ENCODE results near the gene SDK2. TPM values are rescaled to one million over a fixed set of nuclear protein-coding genes. Genes with fewer than 3 reads are reported as not detected.

SDK2 gene
- polyA plus RNA-seq, 1 of the 3 experiments (the other 2 are of a cell fraction), result 0.02 TPM

DNA sequence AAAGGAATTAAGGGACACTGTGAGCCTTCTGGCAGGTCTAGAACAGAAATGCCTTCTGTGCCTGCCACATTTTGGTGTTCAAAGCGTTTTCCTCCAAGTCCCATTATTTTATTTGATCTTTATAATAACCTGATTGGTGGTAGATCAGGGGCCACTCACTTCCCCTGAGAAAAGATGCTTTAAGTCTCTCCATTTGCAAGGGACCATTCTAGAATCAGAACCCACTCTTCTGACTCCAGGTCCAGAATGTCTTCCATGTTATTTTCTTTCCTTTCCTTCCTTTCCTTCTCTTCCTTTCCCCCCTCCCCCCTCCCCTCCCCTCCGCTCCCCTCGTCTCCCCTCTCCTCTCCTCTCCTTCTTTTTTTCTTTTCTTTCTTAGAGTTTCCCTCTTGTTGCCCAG, 313.2 kb downstream of the SDK2 start:
- no peaks in the 10 kb centered on the region for H3K27me3 ChIP-seq (ENCODE audit: insufficient read depth)
- 73% methylated on average over 3 of the region's 3 CpGs for WGBS (ENCODE audit: low lambda C conversion rate)
- ChIA-PET CTCF (no interaction called here), POLR2A (no interaction called here)
- H3K4me2 ChIP-seq, result no peak overlapping the region
- H2AFZ ChIP-seq (ENCODE audit: low read depth), result no peak overlapping the region
- no peak for DNase-seq
- no peaks in the 10 kb centered on the region for H3K36me3 ChIP-seq (replicated peaks in 1 of 2; ENCODE audit: control insufficient read depth in 1 of 2, insufficient read depth in 2 of 2, low read length in 1 of 2)
- no peaks in the 10 kb centered on the region for H3K79me2 ChIP-seq (ENCODE audit: insufficient read depth)
- H4K20me1 ChIP-seq (ENCODE audit: insufficient read depth), result no peaks in the 10 kb centered on the region
- no peaks in the 10 kb centered on the region; a peak in 1 of 4 replicates for H3K4me1 ChIP-seq (ENCODE audit: control insufficient read depth in 1 of 2, insufficient read depth in 2 of 2, low read depth in 1 of 2, low read length in 1 of 2)
- TF ChIP-seq RXRA (IDR thresholded peaks at IDR 0.05; ENCODE audit: borderline replicate concordance, low read depth), result no peak
- TF ChIP-seq NRF1 (IDR thresholded peaks at IDR 0.05; ENCODE audit: low read depth, low read length), result no peak
- TF ChIP-seq, protein P1, sequence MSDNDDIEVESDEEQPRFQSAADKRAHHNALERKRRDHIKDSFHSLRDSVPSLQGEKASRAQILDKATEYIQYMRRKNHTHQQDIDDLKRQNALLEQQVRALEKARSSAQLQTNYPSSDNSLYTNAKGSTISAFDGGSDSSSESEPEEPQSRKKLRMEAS (IDR thresholded peaks at IDR 0.05; ENCODE audit: low read depth), result no peak
- no peak for TF ChIP-seq SIN3A (IDR thresholded peaks at IDR 0.05; ENCODE audit: borderline replicate concordance, low read depth, low read length)
- TF ChIP-seq POLR2AphosphoS5 (IDR thresholded peaks at IDR 0.05; ENCODE audit: low read depth, low read length), result no peak
- no peak overlapping the region for H3K4me3 ChIP-seq (ENCODE audit: low read depth in 2 of 2, low read length in 1 of 2)
- H3K9ac ChIP-seq, result no peak overlapping the region
- no peak overlapping the region for H3K27ac ChIP-seq (ENCODE audit: low read depth in 2 of 2, low read length in 1 of 2)
- no peaks in the 10 kb centered on the region for H3K9me3 ChIP-seq
- H3K9me2 ChIP-seq, result no peaks in the 10 kb centered on the region
- H3F3A ChIP-seq (replicated peaks; ENCODE audit: insufficient read depth), result peaks cover 4% of the 10 kb centered on the region

DNA sequence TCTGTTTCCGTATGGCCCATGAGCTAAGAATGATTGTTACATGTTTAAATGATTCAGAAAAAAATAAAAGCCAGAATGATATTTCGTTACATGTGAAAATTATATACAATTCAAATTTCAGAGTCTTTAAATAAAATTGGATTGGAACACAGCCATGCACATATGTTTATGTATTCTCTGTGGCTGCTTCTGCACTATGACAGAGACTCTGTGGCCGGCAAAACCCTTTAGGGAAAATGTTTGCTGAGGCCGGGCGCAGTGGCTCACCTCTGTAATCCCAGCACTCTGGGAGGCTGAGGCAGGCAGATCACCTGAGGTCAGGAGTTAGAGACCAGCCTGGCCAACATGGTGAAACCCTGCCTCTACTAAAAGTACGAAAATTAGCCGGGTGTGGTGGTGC, 316.6 kb downstream of the SDK2 start:
- WGBS (ENCODE audit: low lambda C conversion rate), result 86% methylated on average over 7 of the region's 7 CpGs
- no peak overlapping the region for H3K9ac ChIP-seq
- no peak for DNase-seq
- ChIA-PET POLR2A (no interaction called here), CTCF (interaction anchor here (1.0 kb wide), 1 partner anchor 15 kb away, joined by 3 read pairs; no protein-coding TSS in a partner anchor)
- no peak overlapping the region for H3K4me2 ChIP-seq
- peaks cover 0 to 16% of the 10 kb centered on the region in 2 experiments; a peak in 1 of 4 replicates for H3K4me1 ChIP-seq (ENCODE audit: control insufficient read depth in 1 of 2, insufficient read depth in 2 of 2, low read depth in 1 of 2, low read length in 1 of 2)
- H3K4me3 ChIP-seq (ENCODE audit: low read depth in 2 of 2, low read length in 1 of 2), result no peak overlapping the region
- H3K27me3 ChIP-seq (ENCODE audit: insufficient read depth), result no peaks in the 10 kb centered on the region
- H4K20me1 ChIP-seq (ENCODE audit: insufficient read depth), result no peaks in the 10 kb centered on the region
- H3K9me2 ChIP-seq, result no peaks in the 10 kb centered on the region
- H3K27ac ChIP-seq (ENCODE audit: low read depth in 2 of 2, low read length in 1 of 2), result no peak overlapping the region
- no peak overlapping the region for H2AFZ ChIP-seq (ENCODE audit: low read depth)
- H3F3A ChIP-seq (replicated peaks; ENCODE audit: insufficient read depth), result no peaks in the 10 kb centered on the region
- no peaks in the 10 kb centered on the region for H3K36me3 ChIP-seq (replicated peaks in 1 of 2; ENCODE audit: control insufficient read depth in 1 of 2, insufficient read depth in 2 of 2, low read length in 1 of 2)
- H3K79me2 ChIP-seq (ENCODE audit: insufficient read depth), result no peaks in the 10 kb centered on the region
- no peaks in the 10 kb centered on the region for H3K9me3 ChIP-seq
- TF ChIP-seq, protein P2, sequence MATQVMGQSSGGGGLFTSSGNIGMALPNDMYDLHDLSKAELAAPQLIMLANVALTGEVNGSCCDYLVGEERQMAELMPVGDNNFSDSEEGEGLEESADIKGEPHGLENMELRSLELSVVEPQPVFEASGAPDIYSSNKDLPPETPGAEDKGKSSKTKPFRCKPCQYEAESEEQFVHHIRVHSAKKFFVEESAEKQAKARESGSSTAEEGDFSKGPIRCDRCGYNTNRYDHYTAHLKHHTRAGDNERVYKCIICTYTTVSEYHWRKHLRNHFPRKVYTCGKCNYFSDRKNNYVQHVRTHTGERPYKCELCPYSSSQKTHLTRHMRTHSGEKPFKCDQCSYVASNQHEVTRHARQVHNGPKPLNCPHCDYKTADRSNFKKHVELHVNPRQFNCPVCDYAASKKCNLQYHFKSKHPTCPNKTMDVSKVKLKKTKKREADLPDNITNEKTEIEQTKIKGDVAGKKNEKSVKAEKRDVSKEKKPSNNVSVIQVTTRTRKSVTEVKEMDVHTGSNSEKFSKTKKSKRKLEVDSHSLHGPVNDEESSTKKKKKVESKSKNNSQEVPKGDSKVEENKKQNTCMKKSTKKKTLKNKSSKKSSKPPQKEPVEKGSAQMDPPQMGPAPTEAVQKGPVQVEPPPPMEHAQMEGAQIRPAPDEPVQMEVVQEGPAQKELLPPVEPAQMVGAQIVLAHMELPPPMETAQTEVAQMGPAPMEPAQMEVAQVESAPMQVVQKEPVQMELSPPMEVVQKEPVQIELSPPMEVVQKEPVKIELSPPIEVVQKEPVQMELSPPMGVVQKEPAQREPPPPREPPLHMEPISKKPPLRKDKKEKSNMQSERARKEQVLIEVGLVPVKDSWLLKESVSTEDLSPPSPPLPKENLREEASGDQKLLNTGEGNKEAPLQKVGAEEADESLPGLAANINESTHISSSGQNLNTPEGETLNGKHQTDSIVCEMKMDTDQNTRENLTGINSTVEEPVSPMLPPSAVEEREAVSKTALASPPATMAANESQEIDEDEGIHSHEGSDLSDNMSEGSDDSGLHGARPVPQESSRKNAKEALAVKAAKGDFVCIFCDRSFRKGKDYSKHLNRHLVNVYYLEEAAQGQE (IDR thresholded peaks at IDR 0.05; ENCODE audit: low read depth, low read length), result no peak
- TF ChIP-seq TAF1 (IDR thresholded peaks at IDR 0.05; ENCODE audit: borderline replicate concordance, low read depth, low read length) (no peak), EZH2phosphoT487 (IDR thresholded peaks at IDR 0.05; ENCODE audit: borderline replicate concordance, low read depth) (no peak), SIN3A (IDR thresholded peaks at IDR 0.05; ENCODE audit: borderline replicate concordance, low read depth, low read length) (no peak), RCOR1 (IDR thresholded peaks at IDR 0.05; ENCODE audit: low read length) (no peak), NRF1 (IDR thresholded peaks at IDR 0.05; ENCODE audit: low read depth, low read length) (no peak), FOSL2 (IDR thresholded peaks at IDR 0.05; ENCODE audit: borderline replicate concordance, low read depth) (no peak), RAD21 (IDR thresholded peaks at IDR 0.05; ENCODE audit: low read length) (no peak), TEAD4 (IDR thresholded peaks at IDR 0.05; ENCODE audit: borderline replicate concordance, insufficient read depth) (no peak), TCF12 (IDR thresholded peaks at IDR 0.05) (no peak)
- TF ChIP-seq, protein P1 (IDR thresholded peaks at IDR 0.05; ENCODE audit: low read depth), result no peak
- TF ChIP-seq, protein P3, sequence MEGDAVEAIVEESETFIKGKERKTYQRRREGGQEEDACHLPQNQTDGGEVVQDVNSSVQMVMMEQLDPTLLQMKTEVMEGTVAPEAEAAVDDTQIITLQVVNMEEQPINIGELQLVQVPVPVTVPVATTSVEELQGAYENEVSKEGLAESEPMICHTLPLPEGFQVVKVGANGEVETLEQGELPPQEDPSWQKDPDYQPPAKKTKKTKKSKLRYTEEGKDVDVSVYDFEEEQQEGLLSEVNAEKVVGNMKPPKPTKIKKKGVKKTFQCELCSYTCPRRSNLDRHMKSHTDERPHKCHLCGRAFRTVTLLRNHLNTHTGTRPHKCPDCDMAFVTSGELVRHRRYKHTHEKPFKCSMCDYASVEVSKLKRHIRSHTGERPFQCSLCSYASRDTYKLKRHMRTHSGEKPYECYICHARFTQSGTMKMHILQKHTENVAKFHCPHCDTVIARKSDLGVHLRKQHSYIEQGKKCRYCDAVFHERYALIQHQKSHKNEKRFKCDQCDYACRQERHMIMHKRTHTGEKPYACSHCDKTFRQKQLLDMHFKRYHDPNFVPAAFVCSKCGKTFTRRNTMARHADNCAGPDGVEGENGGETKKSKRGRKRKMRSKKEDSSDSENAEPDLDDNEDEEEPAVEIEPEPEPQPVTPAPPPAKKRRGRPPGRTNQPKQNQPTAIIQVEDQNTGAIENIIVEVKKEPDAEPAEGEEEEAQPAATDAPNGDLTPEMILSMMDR (IDR thresholded peaks at IDR 0.05), result no peak
- TF ChIP-seq, protein P4, sequence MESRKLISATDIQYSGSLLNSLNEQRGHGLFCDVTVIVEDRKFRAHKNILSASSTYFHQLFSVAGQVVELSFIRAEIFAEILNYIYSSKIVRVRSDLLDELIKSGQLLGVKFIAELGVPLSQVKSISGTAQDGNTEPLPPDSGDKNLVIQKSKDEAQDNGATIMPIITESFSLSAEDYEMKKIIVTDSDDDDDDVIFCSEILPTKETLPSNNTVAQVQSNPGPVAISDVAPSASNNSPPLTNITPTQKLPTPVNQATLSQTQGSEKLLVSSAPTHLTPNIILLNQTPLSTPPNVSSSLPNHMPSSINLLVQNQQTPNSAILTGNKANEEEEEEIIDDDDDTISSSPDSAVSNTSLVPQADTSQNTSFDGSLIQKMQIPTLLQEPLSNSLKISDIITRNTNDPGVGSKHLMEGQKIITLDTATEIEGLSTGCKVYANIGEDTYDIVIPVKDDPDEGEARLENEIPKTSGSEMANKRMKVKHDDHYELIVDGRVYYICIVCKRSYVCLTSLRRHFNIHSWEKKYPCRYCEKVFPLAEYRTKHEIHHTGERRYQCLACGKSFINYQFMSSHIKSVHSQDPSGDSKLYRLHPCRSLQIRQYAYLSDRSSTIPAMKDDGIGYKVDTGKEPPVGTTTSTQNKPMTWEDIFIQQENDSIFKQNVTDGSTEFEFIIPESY (IDR thresholded peaks at IDR 0.05; ENCODE audit: borderline replicate concordance, low read depth), result no peak
- TF ChIP-seq, protein P5, sequence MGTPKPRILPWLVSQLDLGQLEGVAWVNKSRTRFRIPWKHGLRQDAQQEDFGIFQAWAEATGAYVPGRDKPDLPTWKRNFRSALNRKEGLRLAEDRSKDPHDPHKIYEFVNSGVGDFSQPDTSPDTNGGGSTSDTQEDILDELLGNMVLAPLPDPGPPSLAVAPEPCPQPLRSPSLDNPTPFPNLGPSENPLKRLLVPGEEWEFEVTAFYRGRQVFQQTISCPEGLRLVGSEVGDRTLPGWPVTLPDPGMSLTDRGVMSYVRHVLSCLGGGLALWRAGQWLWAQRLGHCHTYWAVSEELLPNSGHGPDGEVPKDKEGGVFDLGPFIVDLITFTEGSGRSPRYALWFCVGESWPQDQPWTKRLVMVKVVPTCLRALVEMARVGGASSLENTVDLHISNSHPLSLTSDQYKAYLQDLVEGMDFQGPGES (IDR thresholded peaks at IDR 0.05; ENCODE audit: low read depth, low read length), result no peak
